GM18907 (cell line): ENCODE data around the gene GALK1.
"Not testable (repeated sequence)": the region's sequence is repeated elsewhere in the genome, so short reads cannot be mapped to it uniquely, and the experiment has no call there.

Source experiments
- ATAC-seq: cut with Tn5 transposase; IDR thresholded peaks from one replicate; pipeline ENCODE4 v1.9.1; 2021; ENCODE audit warnings: mild to moderate bottlenecking, moderate library complexity; ENCODE audit not compliant: unreplicated experiment

The GALK1 gene

DNA sequence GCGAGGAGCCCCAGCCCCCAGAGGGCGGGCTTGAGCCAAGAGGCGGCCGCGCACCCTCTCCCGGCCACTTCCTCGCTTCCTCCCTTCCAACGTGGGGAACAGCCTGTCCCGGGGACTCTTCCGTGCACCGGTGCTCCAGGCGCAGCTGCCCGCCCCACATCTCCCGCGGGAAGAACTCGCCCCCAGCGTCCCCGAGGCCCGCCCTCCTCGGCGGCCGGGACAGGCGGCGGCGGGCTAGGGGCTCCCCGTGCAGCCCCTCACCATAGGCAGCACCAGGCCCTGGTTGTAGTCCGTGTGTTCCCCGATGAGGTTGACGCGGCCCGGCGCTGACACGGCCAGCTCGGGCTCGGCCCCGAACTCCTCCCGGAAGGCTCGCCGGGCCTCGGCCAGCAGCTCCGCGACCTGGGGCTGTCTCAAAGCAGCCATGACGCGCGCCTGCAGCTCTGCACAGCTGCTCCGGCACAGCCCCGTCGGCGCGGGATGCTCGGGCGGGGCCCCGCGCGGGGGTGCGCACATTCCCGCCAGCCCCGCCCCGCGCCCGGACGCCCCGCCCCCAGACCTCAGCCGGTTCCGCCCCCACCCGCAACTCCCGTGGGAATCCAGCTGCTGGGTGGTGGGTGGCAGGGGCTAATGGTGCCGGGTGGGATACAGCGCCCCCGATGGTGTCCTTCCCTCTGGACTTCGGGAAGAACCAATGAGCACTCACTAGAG lies at the start of gene GALK1:
Gene GALK1 (minus strand): TSS at position 482 of the 711 bp plus-strand sequence. CDS start 56 bp downstream, at position 426.
- ATAC-seq = peak; percentile 67

DNA sequence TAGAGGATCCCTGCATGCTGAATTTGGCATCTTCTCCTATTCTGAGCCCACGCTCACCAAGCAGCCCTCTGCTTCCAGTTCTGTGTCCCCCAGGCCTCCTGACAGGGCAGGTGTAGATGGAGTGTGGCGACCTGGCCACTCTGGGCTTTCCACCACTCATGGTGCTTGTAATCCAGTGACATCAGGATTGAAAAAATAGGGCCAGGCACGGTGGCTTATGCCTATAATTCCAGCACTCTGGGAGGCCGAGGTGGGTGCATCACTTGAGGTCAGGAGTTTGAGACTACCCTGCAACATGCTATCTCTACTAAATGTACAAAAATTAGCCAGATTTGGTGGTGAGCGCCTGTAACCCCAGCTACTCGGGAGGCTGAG lies 49.0 kb upstream of the GALK1 start:
- ATAC-seq = no peak

DNA sequence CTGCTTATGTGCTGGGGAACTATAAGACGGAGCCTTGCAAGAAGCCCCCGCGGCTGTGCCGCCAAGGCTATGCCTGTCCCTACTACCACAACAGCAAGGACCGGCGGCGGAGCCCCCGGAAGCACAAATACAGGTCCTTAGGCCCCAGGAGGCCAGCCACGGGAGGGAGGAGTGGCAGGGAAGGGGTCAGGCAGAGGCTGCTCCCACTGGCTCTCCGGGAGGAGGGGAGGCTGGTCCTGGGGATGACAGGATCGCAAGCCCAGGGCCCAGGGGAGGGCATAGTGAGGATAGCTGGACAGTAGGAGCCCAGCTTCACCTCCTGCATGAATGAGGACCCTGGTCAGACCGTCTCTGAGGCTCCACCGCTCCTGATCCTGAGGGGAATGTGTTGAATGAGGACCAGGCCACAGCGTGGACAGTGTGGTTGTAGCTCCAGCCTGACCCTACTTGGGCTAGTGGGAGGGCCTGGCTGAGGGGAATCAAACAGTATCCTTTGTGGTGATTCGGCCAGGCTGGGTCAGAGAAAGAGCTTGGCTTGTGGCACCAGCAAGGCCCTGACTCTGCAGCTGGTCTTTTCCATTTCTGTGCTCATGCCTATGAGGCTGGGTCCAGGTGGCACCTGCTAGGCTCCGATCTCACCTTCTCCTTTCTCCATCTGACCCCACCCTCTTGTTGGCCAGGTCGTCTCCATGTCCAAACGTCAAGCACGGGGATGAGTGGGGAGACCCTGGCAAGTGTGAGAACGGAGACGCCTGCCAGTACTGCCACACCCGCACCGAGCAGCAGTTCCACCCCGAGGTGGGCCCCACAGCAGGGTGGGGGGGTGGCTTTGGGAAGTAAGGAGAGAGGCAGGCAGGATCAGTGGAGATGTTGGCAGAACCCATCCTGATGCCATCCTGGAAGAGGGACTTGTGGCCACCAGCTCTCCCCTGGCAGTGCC lies 48.4 kb upstream of the GALK1 start:
- ATAC-seq = no peak

DNA sequence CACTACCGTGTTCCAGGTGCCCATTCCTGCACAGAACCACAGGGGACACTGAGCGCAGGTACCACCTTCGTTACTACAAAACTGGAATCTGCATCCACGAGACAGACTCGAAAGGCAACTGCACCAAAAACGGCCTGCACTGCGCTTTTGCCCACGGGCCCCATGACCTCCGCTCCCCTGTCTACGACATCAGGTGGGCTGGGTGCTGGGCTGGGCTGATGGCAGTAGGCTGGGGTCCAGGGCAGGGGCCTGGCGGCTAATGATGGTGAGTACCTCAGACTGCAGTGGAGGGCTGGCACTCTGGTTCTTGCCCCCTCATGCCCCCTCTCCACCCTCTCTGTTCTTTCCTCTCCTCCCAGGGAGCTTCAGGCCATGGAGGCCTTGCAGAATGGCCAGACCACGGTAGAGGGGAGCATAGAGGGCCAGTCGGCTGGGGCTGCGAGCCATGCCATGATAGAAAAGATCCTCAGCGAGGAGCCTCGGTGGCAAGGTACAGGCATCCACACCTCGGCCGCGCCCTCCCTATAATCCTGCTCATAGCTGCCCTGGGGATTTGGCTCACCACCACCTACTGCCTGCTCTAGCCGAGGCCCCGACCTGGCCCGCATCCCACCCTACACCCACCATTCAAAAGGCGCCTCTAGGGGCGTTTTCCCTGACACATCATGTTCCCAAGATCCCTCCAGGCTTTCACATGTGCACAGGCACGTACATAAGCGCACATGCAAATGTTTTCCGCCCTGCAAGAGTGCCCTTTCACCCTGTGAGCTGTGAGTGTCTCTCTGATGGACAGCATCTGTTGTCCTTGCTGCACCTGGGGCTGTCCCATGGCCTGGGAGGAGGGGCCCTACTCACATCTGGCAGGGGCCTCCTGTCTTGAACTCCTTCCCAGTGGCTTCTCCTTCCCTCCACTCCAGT lies 47.4 kb upstream of the GALK1 start:
- ATAC-seq = no peak

DNA sequence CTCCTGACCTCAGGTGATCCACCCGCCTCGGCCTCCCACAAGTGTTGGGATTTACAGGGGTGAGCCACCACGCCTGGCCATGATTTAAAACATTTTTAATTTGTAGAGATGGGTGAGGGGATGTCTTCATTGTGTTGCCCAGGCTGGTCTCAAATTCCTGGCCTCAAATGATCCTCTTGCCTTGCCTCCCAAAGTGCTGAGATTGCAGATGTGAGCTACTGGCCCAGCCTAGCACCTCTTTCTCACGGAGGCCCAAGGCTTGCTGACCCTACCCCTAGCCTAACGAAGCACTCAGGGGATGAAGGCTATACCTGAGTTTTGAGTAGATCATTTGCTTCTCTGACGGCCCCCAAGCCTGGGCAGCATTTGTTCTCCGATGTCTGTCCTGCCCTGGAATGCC lies 46.2 kb upstream of the GALK1 start:
- ATAC-seq = no peak

DNA sequence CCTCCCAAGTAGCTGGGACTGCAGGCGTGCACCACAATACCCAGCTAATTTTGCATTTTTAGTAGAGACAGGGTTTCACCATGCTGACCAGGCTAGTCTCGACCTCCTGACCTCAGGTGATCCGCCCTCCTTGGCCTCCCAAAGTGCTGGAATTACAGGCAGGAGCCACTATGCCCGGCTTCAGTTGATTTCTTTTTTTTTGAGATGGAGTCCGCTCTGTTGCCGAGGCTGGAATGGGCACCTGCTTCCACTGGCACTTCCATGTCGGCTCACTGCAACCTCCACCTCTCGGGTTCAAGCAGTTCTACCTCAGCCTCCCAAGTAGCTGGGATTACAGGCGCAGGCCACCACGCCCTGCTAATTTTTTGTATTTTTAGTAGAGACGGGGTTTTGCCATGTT lies 45.8 kb upstream of the GALK1 start:
- not testable (repeated sequence) for ATAC-seq

DNA sequence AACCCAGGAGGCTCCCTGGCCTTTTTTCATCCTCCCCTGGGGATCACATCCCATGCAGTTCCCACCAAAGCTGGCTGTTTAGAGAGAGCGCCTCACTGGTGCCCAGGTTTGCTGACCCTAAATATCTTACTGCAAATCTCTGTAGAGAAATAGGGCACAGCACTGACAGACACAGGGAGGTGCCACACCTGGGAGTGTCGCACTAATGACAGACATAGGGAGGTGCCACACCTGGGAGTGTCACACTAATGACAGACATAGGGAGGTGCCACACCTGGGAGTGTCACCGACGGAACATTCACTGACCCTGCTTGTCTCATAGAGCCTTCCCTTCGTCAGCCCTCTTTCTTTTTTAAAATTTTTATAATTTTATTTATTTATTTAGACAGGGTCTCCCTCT lies 45.2 kb upstream of the GALK1 start:
- ATAC-seq = no peak

DNA sequence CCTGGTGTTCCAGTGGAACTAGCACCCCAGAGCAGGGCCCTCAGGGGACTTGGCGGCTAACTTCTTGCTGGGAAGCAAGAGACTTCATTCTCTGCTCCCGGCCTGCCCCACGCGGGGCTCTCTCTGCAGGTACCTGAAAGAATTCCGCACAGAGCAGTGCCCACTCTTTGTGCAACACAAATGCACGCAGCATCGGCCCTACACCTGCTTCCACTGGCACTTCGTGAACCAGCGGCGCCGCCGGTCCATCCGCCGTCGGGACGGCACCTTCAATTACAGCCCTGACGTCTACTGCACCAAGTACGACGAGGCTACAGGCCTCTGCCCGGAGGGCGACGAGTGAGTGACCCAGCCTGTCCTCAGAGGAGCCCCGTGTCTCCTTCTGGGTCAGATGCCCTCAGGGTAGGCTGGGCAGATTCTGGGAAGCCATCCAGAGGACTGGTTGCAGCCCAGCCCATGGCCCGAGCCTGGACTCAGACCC lies 44.7 kb upstream of the GALK1 start:
- no peak for ATAC-seq

DNA sequence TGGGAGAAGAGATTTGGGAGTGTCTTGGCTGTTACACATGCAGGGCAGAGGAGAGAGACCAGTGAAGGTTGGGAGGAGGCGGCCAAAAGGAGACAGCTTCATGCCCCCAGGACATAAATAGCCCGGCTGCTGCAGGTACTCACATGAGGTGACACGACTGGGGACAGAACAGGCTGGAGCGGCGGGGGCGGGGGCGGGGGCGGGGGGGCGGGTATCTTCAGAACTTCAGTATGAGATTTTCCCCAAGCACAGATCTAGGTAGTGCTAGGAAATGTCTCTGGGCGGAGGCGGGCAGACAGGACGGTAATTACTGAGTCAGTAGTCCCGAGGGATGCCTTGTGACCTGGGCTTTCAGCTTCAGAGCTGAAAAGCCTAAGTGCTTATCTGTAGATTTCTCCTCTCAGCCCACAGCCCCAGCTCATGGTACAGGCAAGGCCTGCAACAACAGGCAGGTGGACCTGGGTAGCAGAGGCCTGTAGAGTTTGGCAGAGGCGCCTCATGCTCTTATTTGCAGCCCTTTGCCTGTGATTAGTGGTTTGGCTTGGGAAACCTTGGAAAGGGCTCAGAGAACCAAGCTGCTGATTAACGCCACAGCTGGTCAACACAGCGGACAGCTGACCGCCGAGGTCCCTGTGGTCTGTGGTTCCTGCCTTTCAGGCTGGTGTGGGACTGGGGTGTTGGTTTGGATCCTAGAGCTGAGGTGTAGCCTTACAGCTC lies 44.1 kb upstream of the GALK1 start:
- ATAC-seq = peak; percentile 57

DNA sequence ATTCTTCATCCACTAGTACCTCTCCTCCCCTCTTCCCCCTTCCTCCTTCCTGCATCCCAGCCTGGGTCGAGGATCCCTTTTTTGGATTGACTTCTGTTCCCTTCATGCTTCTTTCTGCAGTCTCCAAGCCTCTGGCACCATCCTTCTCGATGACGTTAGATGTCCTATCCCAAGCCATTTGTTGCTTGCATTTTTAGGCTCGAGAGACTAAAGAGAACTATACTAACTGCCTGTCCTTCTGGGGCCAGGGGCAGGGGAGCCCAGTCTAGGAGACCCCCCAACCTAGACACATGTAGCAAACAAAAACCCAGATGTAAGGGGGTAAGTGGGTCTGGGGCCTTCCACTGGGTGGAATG lies 43.5 kb upstream of the GALK1 start:
- ATAC-seq = no peak

DNA sequence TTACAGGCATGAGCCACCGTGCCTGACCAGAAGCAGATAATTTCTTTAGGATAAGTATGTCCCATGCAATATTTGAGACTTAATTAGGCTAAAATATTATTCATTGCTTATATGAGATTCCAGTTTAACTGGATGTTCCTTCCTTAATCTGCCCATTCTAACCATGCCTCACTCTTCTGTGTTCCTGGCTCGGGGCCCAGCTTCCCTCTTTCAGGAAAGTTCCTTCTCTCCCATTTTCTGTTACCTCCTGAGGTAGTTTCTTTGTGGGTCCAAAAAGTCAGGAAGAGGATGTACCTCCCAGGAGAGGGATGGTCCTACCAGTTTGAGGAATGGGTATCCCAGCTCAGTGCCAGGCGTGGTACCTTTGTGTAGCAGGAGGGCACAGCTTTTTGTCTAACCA lies 42.9 kb upstream of the GALK1 start:
- ATAC-seq = no peak

DNA sequence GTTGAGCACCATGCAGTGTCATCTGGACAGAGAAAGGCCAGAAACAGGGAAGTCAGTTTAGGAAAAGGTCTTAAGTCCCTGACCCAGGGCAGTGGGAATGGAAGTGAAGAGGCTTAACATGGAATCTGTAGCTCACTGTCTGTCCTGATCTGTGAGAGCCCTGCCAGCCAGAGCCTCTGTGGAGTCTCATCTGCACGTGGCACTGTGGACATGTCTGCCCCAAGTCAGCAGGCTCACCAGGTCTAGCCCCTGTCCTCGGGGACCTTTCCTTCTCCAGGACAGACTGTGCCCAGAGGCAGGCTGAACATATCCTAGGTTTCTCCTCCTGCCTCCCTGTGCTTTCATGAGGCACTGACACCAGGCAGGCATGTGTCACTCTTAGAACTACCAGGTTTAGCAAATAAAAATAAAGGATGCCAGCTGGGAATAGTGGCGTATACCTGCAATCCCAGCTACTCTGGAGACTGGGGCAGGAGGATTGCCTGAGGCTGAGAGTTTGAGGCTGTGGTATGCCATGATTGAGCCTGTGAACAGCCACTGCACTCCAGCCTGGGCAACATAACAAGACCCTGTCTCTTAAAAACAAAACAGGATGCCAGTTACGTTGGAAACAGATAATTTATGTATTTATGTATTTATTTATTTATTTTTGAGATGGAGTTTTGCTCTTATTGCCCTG lies 42.0 kb upstream of the GALK1 start:
- ATAC-seq = no peak

DNA sequence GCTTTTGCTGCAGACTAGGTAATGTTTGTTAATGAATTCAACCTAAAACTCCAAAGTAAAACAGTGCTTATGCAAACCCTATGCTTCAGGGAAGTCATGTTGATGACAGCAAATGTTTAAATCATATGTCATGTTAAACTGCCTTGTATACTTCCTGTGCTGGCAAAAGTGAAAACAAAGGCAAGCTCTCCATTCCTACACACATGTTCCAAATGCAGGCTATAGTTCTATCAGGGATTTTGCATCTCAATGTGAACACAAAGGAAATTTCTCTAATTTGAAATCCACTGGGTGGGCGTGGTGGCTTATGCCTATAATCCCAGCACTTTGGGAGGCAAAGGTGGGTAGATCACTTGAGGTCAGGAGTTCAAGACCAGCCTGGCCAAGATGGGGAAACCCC lies 38.9 kb upstream of the GALK1 start:
- no peak for ATAC-seq

DNA sequence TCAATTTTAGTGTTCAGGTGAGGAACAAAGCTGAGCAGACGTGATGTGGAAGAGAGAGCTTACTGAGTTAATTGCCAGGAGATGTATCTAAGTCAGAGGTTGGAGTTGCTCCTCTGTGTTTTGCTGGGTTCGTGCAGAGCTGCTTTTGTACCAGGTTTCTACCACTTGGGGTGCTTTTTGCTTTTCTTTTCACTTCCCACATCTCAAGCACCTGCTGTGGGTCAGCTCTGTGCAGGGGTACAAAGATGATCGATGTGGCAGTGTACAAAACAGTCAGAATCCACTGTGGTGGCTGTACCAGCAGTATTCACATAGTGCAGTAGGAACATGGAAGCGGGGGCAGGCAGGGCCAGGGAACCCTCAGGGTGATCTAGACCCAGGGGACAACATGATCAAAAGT lies 34.4 kb upstream of the GALK1 start:
- ATAC-seq = no peak

DNA sequence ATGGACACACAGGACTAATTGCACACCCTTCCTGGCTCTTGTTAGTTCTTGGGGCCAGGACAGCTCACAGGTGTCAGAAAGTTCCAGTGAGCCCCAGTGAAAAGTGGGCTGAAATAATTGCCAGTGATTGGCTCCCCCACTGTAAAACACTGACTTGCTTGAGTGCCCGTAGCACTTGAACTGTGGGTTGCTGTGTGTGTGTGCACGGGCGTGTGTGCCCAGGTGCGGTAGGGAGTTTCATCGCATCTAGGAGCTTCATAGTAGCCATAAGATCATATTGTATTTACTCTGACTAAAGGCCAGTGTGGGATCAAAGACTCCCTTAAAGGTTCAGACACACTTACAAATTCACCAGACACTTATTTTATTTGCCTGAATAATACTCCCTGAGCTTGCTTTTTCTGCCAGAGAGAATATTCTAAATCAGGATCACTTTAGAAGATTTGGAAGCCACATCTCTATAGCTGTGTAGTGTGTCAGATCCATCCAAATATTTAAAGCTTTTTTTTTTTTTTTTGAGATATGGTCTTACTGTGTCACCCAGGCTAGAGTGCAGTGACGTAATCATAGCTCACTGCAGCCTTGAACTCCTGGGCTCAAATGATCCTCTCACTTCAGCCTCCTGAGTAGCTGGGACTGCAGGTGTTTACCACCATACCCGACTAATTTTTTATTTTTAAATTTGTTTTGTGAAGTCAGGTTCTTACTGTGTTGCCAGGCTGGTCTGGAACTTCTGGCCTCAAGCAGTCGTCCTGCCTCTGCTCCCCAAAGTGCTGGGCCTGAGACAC lies 31.0 kb upstream of the GALK1 start:
- no peak for ATAC-seq

DNA sequence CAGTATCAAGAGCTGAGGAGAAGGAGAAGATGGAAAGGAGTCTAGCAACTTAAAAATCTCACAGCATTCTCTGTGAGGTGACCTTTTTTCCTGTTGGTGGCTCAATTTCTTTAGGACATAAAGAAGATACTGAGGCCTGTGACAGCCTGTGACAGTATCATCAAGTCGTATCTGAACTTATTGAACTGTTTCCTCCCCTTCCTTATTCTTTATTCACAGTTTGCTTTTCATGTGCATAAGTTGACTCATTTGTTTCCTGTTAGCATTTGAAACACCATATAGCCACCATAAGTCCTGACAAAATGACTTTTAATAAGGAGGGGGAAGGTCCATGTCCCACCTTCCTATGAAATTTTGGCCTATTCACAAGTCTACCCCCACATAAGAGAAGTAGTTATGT lies 28.5 kb upstream of the GALK1 start:
- no peak for ATAC-seq

DNA sequence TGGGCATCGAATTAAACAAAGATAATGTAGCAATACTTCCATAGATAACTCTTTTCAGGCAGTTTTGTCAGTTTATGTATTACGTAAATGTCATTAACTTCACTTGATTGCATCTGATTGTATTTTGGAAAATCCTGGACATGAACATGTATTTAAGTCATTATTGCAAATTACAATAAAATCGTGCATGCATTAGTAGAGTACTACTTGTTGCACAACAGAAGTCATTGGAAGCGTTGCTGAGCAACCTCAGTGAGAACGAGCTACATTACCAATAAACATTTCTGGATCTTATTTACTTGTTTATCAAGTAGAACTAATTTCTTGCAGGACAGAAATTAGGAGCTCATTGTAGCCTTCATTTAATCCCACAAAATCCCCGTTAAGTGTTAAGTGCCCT lies 26.3 kb upstream of the GALK1 start:
- ATAC-seq = no peak

DNA sequence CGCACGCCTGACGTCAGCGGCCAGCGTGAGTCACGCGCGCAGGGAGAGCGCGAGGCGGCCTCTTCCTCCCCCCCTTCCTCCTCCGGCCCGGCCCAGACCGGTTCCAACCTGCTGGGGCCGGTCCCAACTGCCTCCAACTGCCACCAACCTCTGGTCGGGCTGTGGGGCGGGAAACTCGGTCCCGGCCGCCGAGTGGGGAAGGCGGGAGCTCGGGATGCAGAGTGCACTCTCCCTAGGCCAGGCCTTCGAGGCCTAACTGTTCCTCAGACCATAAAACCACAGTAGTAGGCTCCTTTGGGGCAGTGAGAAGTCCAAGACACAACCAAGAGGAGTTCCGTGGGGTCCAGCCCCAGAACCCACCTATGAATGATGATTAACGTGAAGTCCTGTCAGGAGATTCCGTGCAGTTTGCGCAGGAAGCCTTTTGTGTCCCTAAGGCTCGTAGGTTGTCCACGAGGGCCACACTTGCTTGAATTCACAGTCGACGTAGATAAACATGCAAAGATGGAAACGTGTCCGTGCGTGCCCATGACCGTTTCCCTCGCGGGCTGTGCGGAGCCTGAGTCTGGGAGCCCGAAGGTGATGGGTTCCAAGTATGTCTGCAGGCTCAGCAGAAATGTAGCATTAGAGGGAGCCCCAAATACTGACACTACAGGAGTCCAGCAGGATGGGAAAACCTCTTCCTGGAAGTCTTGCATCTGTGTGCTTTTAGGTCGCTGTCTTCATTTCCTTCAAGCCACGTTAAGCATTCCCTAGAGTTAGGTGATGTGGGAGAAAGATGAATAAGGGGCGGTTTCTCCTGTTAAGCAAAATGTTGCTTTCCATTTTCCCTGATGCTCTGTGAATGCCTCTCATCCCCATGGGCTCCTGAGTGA lies 20.3 kb upstream of the GALK1 start:
- peak; percentile 56 for ATAC-seq
